GM23338 (cell line): ENCODE measurements around the gene UNC45A.

Experiments used
- REST ChIP-seq: IDR thresholded peaks from one replicate; pipeline ENCODE4 v1.6.1; 2018; ENCODE audit warnings: antibody characterized with exemption; ENCODE audit not compliant: unreplicated experiment
- TF ChIP-seq, protein P1 (sequence below), 2 experiments: fragments of 200-600 bp in 1 of 2; sonication (generic) in 1 of 2; conservative IDR thresholded peaks; 2 replicates each; pipeline versions ENCODE4 v1.5.1 to v1.6.1; 2016 to 2017; ENCODE audit warnings: antibody characterized with exemption in 2 of 2, low read depth in 2 of 2, mild to moderate bottlenecking in 2 of 2, moderate library complexity in 1 of 2

DNA sequence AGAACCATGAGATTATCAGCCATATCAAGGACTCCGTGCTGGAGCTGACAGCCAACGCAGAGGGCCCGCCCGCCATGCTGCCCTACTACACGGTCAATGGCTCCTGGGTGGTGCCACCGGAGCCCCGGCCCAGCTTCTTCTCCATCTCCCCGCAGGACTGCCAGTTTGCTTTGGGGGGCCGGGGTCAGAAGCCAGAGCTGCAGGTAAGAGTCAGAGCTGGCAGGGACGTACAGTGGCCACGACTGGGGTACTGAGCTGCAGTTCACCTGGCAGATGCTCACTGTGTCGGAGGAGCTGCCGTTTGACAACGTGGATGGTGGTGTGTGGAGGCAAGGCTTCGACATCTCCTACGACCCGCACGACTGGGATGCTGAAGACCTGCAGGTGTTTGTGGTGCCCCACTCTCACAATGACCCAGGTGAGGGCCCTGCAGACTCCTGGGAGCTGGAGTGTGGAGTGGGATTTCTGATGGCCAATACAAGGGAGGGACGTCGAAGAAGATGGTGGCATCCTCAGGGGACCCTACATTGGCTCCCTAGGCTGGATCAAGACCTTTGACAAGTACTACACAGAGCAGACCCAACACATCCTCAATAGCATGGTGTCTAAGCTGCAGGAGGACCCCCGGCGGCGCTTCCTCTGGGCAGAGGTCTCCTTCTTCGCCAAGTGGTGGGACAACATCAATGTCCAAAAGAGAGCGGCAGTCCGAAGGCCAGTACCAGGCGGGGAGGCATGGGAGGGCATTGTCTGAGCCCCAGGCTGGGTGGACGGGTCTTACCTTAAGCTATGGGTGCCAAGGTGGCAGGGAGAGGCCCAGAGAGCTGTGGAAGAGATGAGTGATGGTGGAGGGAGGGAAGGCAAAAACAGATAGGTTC is 29.5 kb upstream of the UNC45A start:
- no peak for TF ChIP-seq REST
- TF ChIP-seq, protein P1, sequence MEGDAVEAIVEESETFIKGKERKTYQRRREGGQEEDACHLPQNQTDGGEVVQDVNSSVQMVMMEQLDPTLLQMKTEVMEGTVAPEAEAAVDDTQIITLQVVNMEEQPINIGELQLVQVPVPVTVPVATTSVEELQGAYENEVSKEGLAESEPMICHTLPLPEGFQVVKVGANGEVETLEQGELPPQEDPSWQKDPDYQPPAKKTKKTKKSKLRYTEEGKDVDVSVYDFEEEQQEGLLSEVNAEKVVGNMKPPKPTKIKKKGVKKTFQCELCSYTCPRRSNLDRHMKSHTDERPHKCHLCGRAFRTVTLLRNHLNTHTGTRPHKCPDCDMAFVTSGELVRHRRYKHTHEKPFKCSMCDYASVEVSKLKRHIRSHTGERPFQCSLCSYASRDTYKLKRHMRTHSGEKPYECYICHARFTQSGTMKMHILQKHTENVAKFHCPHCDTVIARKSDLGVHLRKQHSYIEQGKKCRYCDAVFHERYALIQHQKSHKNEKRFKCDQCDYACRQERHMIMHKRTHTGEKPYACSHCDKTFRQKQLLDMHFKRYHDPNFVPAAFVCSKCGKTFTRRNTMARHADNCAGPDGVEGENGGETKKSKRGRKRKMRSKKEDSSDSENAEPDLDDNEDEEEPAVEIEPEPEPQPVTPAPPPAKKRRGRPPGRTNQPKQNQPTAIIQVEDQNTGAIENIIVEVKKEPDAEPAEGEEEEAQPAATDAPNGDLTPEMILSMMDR (conservative IDR thresholded peaks at IDR 0.05; ENCODE audit: low read depth in 2 of 2), result no peak
